Measurements from ENCODE around the gene DYNC1I2. TPM values are rescaled to one million over a fixed set of nuclear protein-coding genes. Genes with fewer than 3 reads are reported as not detected.

The DYNC1I2 gene
- total and polyA plus RNA-seq, 2 donors (not counting 1 experiment from before 2014, with no cell fraction given) = 109 to 238 TPM

- Histone ChIP-seq H3K9ac (ENCODE audit: insufficient read depth, low read length) (no peak overlapping the region), H4K20me1 (ENCODE audit: control insufficient read depth, extremely low read depth, insufficient read depth, low read length) (no peaks in the 10 kb centered on the region), H3K36me3 (ENCODE audit: control insufficient read depth, insufficient read depth, low read length) (no peaks in the 10 kb centered on the region), H3K27ac (ENCODE audit: insufficient read depth, low read length) (no peak overlapping the region), H3K4me1 (ENCODE audit: control insufficient read depth, extremely low read depth, insufficient read depth, low read length) (no peaks in the 10 kb centered on the region), H3K4me3 (replicated peaks in 1 of 4; ENCODE audit: control extremely low read depth in 1 of 4, insufficient read depth in 1 of 4, low read depth in 3 of 4, low read length in 4 of 4) (no peak overlapping the region), H2AFZ (ENCODE audit: low read length) (no peak overlapping the region), H3K79me2 (ENCODE audit: control insufficient read depth, insufficient read depth, low read length) (no peaks in the 10 kb centered on the region), H3K4me2 (ENCODE audit: extremely low read depth, insufficient read depth, low read length) (no peak overlapping the region), H3K9me3 (ENCODE audit: control insufficient read depth, insufficient read depth, low read depth, low read length) (no peaks in the 10 kb centered on the region), H3K27me3 (ENCODE audit: control insufficient read depth, insufficient read depth, low read length) (no peaks in the 10 kb centered on the region)
- TF ChIP-seq, protein P1, sequence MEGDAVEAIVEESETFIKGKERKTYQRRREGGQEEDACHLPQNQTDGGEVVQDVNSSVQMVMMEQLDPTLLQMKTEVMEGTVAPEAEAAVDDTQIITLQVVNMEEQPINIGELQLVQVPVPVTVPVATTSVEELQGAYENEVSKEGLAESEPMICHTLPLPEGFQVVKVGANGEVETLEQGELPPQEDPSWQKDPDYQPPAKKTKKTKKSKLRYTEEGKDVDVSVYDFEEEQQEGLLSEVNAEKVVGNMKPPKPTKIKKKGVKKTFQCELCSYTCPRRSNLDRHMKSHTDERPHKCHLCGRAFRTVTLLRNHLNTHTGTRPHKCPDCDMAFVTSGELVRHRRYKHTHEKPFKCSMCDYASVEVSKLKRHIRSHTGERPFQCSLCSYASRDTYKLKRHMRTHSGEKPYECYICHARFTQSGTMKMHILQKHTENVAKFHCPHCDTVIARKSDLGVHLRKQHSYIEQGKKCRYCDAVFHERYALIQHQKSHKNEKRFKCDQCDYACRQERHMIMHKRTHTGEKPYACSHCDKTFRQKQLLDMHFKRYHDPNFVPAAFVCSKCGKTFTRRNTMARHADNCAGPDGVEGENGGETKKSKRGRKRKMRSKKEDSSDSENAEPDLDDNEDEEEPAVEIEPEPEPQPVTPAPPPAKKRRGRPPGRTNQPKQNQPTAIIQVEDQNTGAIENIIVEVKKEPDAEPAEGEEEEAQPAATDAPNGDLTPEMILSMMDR (conservative IDR thresholded peaks at IDR 0.05 in 1 of 2, IDR thresholded peaks at IDR 0.05 in 1 of 2; ENCODE audit: low read depth in 1 of 2, low read length in 2 of 2) = no peak
- DNase-seq (ENCODE audit: low read depth in 2 of 2) = no peak
Observed at GRCh38 chr2:171792886-171793580, 105.8 kb downstream of the DYNC1I2 start.

DNA sequence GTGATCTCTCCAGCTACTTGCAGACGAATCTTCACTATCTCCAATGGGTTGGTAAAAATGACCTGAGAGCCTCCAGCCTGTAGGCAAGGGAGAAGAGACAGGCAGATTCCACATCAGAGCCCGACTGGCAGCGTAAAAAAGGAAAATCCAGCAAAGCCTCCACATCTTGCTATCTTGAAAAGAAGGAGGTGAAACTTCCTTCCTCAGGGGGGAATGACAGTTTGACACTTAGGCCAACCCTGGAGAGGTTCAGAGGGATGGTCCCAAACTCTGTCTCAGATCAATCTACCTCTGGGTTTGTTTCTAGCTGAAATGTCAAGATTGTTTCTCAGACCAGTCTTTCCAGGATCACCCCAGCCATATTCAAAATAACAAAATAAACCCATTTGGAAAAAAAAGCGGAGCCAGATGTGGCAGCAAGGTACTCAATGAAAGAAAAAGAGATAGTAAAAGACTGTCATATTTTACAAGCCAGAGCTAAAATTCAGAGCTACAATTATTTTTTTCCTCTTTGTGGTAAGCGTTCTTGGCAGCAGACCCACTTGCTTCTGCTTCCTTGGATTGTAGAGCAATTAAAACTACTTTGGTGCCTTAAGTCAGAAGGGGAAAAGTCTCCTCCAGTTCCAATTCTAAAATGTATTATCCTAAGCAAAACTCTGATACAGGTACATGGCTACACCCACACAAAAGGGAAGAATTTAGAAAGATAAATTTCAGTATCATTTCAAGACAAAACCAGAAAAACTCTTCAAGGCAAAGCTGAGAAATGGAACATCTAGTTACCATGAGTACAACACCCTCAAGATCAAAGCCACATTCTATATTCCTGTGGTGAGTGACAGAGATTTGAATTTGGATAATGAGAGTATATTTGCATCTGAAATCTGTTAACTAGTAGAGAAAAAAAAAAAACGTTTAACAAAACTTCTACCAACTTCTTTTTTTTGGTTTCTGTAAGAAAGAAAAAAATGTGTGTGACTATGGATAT lies 106.7 kb downstream of the DYNC1I2 start:
- Histone ChIP-seq H3K4me2 (ENCODE audit: extremely low read depth, insufficient read depth, low read length) (no peak overlapping the region), H3K27ac (ENCODE audit: insufficient read depth, low read length) (no peak overlapping the region), H3K9ac (ENCODE audit: insufficient read depth, low read length) (no peak overlapping the region), H3K27me3 (ENCODE audit: control insufficient read depth, insufficient read depth, low read length) (no peaks in the 10 kb centered on the region), H3K4me3 (replicated peaks in 1 of 4; ENCODE audit: control extremely low read depth in 1 of 4, insufficient read depth in 1 of 4, low read depth in 3 of 4, low read length in 4 of 4) (no peak overlapping the region), H3K9me3 (ENCODE audit: control insufficient read depth, insufficient read depth, low read depth, low read length) (no peaks in the 10 kb centered on the region), H2AFZ (ENCODE audit: low read length) (no peak overlapping the region), H4K20me1 (ENCODE audit: control insufficient read depth, extremely low read depth, insufficient read depth, low read length) (no peaks in the 10 kb centered on the region), H3K36me3 (ENCODE audit: control insufficient read depth, insufficient read depth, low read length) (no peaks in the 10 kb centered on the region), H3K79me2 (ENCODE audit: control insufficient read depth, insufficient read depth, low read length) (no peaks in the 10 kb centered on the region), H3K4me1 (ENCODE audit: control insufficient read depth, extremely low read depth, insufficient read depth, low read length) (peaks cover 3% of the 10 kb centered on the region)
- peak in 1 of 2 donors; percentile 53 for DNase-seq (ENCODE audit: low read depth in 2 of 2)
- no peak for TF ChIP-seq EZH2 (IDR thresholded peaks at IDR 0.05; ENCODE audit: low read length, missing control alignments)
- TF ChIP-seq, protein P1 (conservative IDR thresholded peaks at IDR 0.05 in 1 of 2, IDR thresholded peaks at IDR 0.05 in 1 of 2; ENCODE audit: low read depth in 1 of 2, low read length in 2 of 2) = no peak

GRCh38 chr2:171794918-171795317 lies 107.6 kb downstream of the DYNC1I2 start:
- no peak overlapping the region for H2AFZ ChIP-seq (ENCODE audit: low read length)
- TF ChIP-seq, protein P1 (conservative IDR thresholded peaks at IDR 0.05 in 1 of 2, IDR thresholded peaks at IDR 0.05 in 1 of 2; ENCODE audit: low read depth in 1 of 2, low read length in 2 of 2) = no peak
- no peak overlapping the region for H3K9ac ChIP-seq (ENCODE audit: insufficient read depth, low read length)
- H4K20me1 ChIP-seq (ENCODE audit: control insufficient read depth, extremely low read depth, insufficient read depth, low read length) = no peaks in the 10 kb centered on the region
- no peaks in the 10 kb centered on the region for H3K36me3 ChIP-seq (ENCODE audit: control insufficient read depth, insufficient read depth, low read length)
- no peak for DNase-seq (ENCODE audit: low read depth in 2 of 2)
- peaks cover 3% of the 10 kb centered on the region for H3K4me1 ChIP-seq (ENCODE audit: control insufficient read depth, extremely low read depth, insufficient read depth, low read length)
- no peak overlapping the region for H3K4me2 ChIP-seq (ENCODE audit: extremely low read depth, insufficient read depth, low read length)
- H3K9me3 ChIP-seq (ENCODE audit: control insufficient read depth, insufficient read depth, low read depth, low read length) = no peaks in the 10 kb centered on the region
- H3K27me3 ChIP-seq (ENCODE audit: control insufficient read depth, insufficient read depth, low read length) = no peaks in the 10 kb centered on the region
- no peak overlapping the region for H3K27ac ChIP-seq (ENCODE audit: insufficient read depth, low read length)
- H3K79me2 ChIP-seq (ENCODE audit: control insufficient read depth, insufficient read depth, low read length) = no peaks in the 10 kb centered on the region
- H3K4me3 ChIP-seq (replicated peaks in 1 of 4; ENCODE audit: control extremely low read depth in 1 of 4, insufficient read depth in 1 of 4, low read depth in 3 of 4, low read length in 4 of 4) = no peak overlapping the region
